Dendritic cell treated with granulocyte-macrophage colony-stimulating factor and Interleukin-4, amounts not matched to agents 40 ng/mL and 50 ng/mL, for 4 days (primary cell): Measurements from ENCODE around the gene STK17A.
"Not testable (repeated sequence)": the region's sequence is repeated elsewhere in the genome, so short reads cannot be mapped to it uniquely, and the experiment has no call there.

Experiments used
- H3K27ac Mint-ChIP-seq: one replicate; pipeline ENCODE4 v1.8.0; 2022; ENCODE audit warnings: mild to moderate bottlenecking, mixed read lengths
- H3K27me3 Mint-ChIP-seq: one replicate; pipeline ENCODE4 v1.8.0; 2022; ENCODE audit warnings: mild to moderate bottlenecking, mixed read lengths
- H3K36me3 Mint-ChIP-seq: one replicate; pipeline ENCODE4 v1.8.0; 2022; ENCODE audit warnings: low read depth, mixed read lengths
- H3K4me1 Mint-ChIP-seq: one replicate; pipeline ENCODE4 v1.8.0; 2022; ENCODE audit warnings: low read depth, mixed read lengths
- H3K4me3 Mint-ChIP-seq: one replicate; pipeline ENCODE4 v1.8.0; 2022; ENCODE audit warnings: mild to moderate bottlenecking, moderate library complexity, mixed read lengths
- H3K9me3 Mint-ChIP-seq: one replicate; pipeline ENCODE4 v1.8.0; 2022; ENCODE audit warnings: mixed read lengths
- intact Hi-C: fragments of 100-400 bp; cut with micrococcal nuclease; formaldehyde crosslinking; loops from one replicate; pipeline ENCODE4 v1.15.0; 2022

Gene STK17A

GRCh38 chr7:43624156-43624555 is 41.2 kb downstream of the STK17A start:
- no peaks in the 10 kb centered on the region for H3K27me3 Mint-ChIP-seq
- peaks cover 69% of the 10 kb centered on the region for H3K36me3 Mint-ChIP-seq
- no peaks in the 10 kb centered on the region for H3K4me1 Mint-ChIP-seq
- no peaks in the 10 kb centered on the region for H3K9me3 Mint-ChIP-seq
- no peak overlapping the region for H3K27ac Mint-ChIP-seq
- no peak overlapping the region for H3K4me3 Mint-ChIP-seq
- intact Hi-C loops, result no loop called here

GRCh38 chr7:43625453-43625852 is 42.5 kb downstream of the STK17A start:
- Mint-ChIP-seq H3K36me3 (peaks cover 74% of the 10 kb centered on the region), H3K9me3 (no peaks in the 10 kb centered on the region), H3K27me3 (no peaks in the 10 kb centered on the region), H3K4me1 (no peaks in the 10 kb centered on the region), H3K4me3 (no peak overlapping the region), H3K27ac (no peak overlapping the region)
- intact Hi-C loops, result no loop called here

GRCh38 chr7:43625980-43626379 is 43.1 kb downstream of the STK17A start:
- intact Hi-C loops, result no loop called here

GRCh38 chr7:43626695-43627094 is 43.8 kb downstream of the STK17A start:
- Mint-ChIP-seq H3K9me3 (no peaks in the 10 kb centered on the region), H3K4me1 (no peaks in the 10 kb centered on the region), H3K4me3 (no peak overlapping the region), H3K27ac (no peak overlapping the region), H3K27me3 (no peaks in the 10 kb centered on the region), H3K36me3 (peaks cover 81% of the 10 kb centered on the region)
- intact Hi-C loops, result no loop called here

More at GRCh38 chr7:43625980-43626379, 43.1 kb downstream of the STK17A start:
- no peaks in the 10 kb centered on the region for H3K4me1 Mint-ChIP-seq
- no peak overlapping the region for H3K4me3 Mint-ChIP-seq
- no peaks in the 10 kb centered on the region for H3K27me3 Mint-ChIP-seq
- no peaks in the 10 kb centered on the region for H3K9me3 Mint-ChIP-seq
- H3K36me3 Mint-ChIP-seq, result peaks cover 79% of the 10 kb centered on the region
- H3K27ac Mint-ChIP-seq, result no peak overlapping the region

- H3K36me3 Mint-ChIP-seq, result peaks cover 83% of the 10 kb centered on the region
- H3K27me3 Mint-ChIP-seq, intact Hi-C loops, H3K4me1 Mint-ChIP-seq, H3K27ac Mint-ChIP-seq, H3K9me3 Mint-ChIP-seq, H3K4me3 Mint-ChIP-seq: not testable (repeated sequence)
These were observed 44.9 kb downstream of the STK17A start for GRCh38 chr7:43627798-43628197.

- Mint-ChIP-seq H3K9me3 (no peaks in the 10 kb centered on the region), H3K27me3 (no peaks in the 10 kb centered on the region), H3K4me1 (no peaks in the 10 kb centered on the region), H3K4me3 (no peak overlapping the region), H3K36me3 (peaks cover 85% of the 10 kb centered on the region), H3K27ac (no peak overlapping the region)
- intact Hi-C loops, result no loop called here
These were observed 45.5 kb downstream of the STK17A start for GRCh38 chr7:43628431-43628830.

- H3K4me1 Mint-ChIP-seq, result no peaks in the 10 kb centered on the region
- intact Hi-C loops, result no loop called here
- no peaks in the 10 kb centered on the region for H3K9me3 Mint-ChIP-seq
- H3K27me3 Mint-ChIP-seq, result no peaks in the 10 kb centered on the region
- H3K27ac Mint-ChIP-seq, result no peak overlapping the region
- H3K36me3 Mint-ChIP-seq, result peaks cover 87% of the 10 kb centered on the region
- H3K4me3 Mint-ChIP-seq, result no peak overlapping the region
These were observed 46.9 kb downstream of the STK17A start for GRCh38 chr7:43629857-43630256.

- Mint-ChIP-seq H3K4me3 (no peak overlapping the region), H3K27ac (no peak overlapping the region), H3K27me3 (no peaks in the 10 kb centered on the region), H3K36me3 (peaks cover 85% of the 10 kb centered on the region), H3K9me3 (no peaks in the 10 kb centered on the region), H3K4me1 (no peaks in the 10 kb centered on the region)
- intact Hi-C loops, result no loop called here
These were observed 47.6 kb downstream of the STK17A start for GRCh38 chr7:43630482-43630881.

GRCh38 chr7:43631559-43631958 is 48.7 kb downstream of the STK17A start:
- H3K27me3 Mint-ChIP-seq, result no peaks in the 10 kb centered on the region
- H3K4me3 Mint-ChIP-seq, result no peak overlapping the region
- H3K4me1 Mint-ChIP-seq, result no peaks in the 10 kb centered on the region
- no peaks in the 10 kb centered on the region for H3K9me3 Mint-ChIP-seq
- intact Hi-C loops, result no loop called here
- H3K36me3 Mint-ChIP-seq, result peaks cover 85% of the 10 kb centered on the region
- no peak overlapping the region for H3K27ac Mint-ChIP-seq

GRCh38 chr7:43632746-43633145 is 49.8 kb downstream of the STK17A start:
- Mint-ChIP-seq H3K4me1 (no peaks in the 10 kb centered on the region), H3K36me3 (peaks cover 85% of the 10 kb centered on the region), H3K27me3 (no peaks in the 10 kb centered on the region), H3K4me3 (no peak overlapping the region), H3K27ac (no peak overlapping the region), H3K9me3 (no peaks in the 10 kb centered on the region)
- intact Hi-C loops, result no loop called here

- no peaks in the 10 kb centered on the region for H3K4me1 Mint-ChIP-seq
These were observed 51.5 kb downstream of the STK17A start for GRCh38 chr7:43634384-43634783.

GRCh38 chr7:43636093-43636492 is 53.2 kb downstream of the STK17A start:
- Mint-ChIP-seq H3K9me3 (no peaks in the 10 kb centered on the region), H3K27me3 (no peaks in the 10 kb centered on the region), H3K36me3 (peaks cover 95% of the 10 kb centered on the region), H3K27ac (no peak overlapping the region), H3K4me1 (no peaks in the 10 kb centered on the region), H3K4me3 (no peak overlapping the region)
- intact Hi-C loops, result no loop called here

More at GRCh38 chr7:43634384-43634783, 51.5 kb downstream of the STK17A start:
- H3K27me3 Mint-ChIP-seq, result no peaks in the 10 kb centered on the region
- no peak overlapping the region for H3K4me3 Mint-ChIP-seq
- no peak overlapping the region for H3K27ac Mint-ChIP-seq
- intact Hi-C loops, result no loop called here
- H3K9me3 Mint-ChIP-seq, result no peaks in the 10 kb centered on the region
- H3K36me3 Mint-ChIP-seq, result peaks cover 88% of the 10 kb centered on the region

- peaks cover 95% of the 10 kb centered on the region for H3K36me3 Mint-ChIP-seq
- H3K4me3 Mint-ChIP-seq, result no peak overlapping the region
- no peaks in the 10 kb centered on the region for H3K27me3 Mint-ChIP-seq
- no peaks in the 10 kb centered on the region for H3K4me1 Mint-ChIP-seq
- no peaks in the 10 kb centered on the region for H3K9me3 Mint-ChIP-seq
- intact Hi-C loops, result no loop called here
- no peak overlapping the region for H3K27ac Mint-ChIP-seq
These were observed 54.4 kb downstream of the STK17A start for GRCh38 chr7:43637114-43637806.

GRCh38 chr7:43639858-43640491 is 57.1 kb downstream of the STK17A start:
- H3K4me3 Mint-ChIP-seq, result no peak overlapping the region
- peaks cover 98% of the 10 kb centered on the region for H3K36me3 Mint-ChIP-seq
- intact Hi-C loops, result no loop called here
- H3K4me1 Mint-ChIP-seq, result no peaks in the 10 kb centered on the region
- no peak overlapping the region for H3K27ac Mint-ChIP-seq
- H3K9me3 Mint-ChIP-seq, result no peaks in the 10 kb centered on the region
- no peaks in the 10 kb centered on the region for H3K27me3 Mint-ChIP-seq

- no peak overlapping the region for H3K4me3 Mint-ChIP-seq
- H3K36me3 Mint-ChIP-seq, result peaks cover 98% of the 10 kb centered on the region
- no peaks in the 10 kb centered on the region for H3K9me3 Mint-ChIP-seq
- intact Hi-C loops, result no loop called here
- no peaks in the 10 kb centered on the region for H3K27me3 Mint-ChIP-seq
- peaks cover 3% of the 10 kb centered on the region for H3K4me1 Mint-ChIP-seq
- no peak overlapping the region for H3K27ac Mint-ChIP-seq
These were observed 57.8 kb downstream of the STK17A start for GRCh38 chr7:43640679-43641078.
